ENCODE results near the gene SYT1. TPM values are rescaled to one million over a fixed set of nuclear protein-coding genes. Genes with fewer than 3 reads are reported as not detected.

The SYT1 gene
- total and polyA plus RNA-seq, 9 donors, result 0.45 to 18.3 (median 9.7) TPM

DNA sequence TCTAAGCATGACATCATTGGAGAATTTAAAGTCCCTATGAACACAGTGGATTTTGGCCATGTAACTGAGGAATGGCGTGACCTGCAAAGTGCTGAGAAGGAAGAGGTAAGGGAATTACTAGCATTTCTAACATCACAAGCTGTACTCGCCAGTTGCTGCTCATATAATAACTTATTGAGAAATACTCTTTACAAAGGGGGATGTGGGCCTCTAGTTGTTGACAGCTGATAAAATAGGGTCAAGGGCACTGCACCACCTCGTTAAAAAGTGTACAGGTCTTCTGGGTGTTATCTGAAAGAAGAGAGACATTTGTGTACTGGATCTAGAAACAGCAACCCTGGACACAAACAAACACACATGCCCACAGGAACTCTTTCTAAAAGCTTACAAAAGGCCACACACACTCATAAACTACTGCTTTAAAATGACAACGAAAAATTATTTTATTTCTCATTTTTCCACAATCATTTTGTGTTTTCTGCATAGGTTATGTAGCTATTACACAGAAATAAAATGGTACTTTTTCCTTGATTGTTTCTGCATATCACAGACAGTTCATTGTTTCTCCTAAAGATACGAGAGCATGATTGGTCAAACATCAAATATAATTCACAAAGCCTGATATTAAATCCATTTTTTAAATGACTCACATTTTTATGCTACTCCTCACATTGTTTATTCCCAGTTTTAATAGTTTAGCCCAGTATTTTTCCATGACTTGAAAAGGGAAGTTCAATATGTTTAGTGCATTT is 435.0 kb downstream of the SYT1 start:
- no peaks in the 10 kb centered on the region for H3K4me1 ChIP-seq (ENCODE audit: insufficient read depth)
- H3K27me3 ChIP-seq, result no peaks in the 10 kb centered on the region
- no peak overlapping the region for H3K27ac ChIP-seq
- intact Hi-C loops (cut with DNase I), result no loop called here
- no peaks in the 10 kb centered on the region for H3K36me3 ChIP-seq
- WGBS, 3 donors, result 66 to 71% (median 67%) methylated on average over 5 of the region's 5 CpGs
- no peaks in the 10 kb centered on the region for H3K9me3 ChIP-seq
- TF ChIP-seq CTCF (IDR thresholded peaks at IDR 0.05) (no peak), EP300 (IDR thresholded peaks at IDR 0.05) (no peak)
- DNase-seq, result no peak
- H3K4me3 ChIP-seq, result no peak overlapping the region

- no peak overlapping the region for H3K27ac ChIP-seq
- H3K36me3 ChIP-seq, result no peaks in the 10 kb centered on the region
- no peaks in the 10 kb centered on the region for H3K9me3 ChIP-seq
- no peaks in the 10 kb centered on the region for H3K4me1 ChIP-seq (ENCODE audit: insufficient read depth)
- H3K4me3 ChIP-seq, result no peak overlapping the region
- no peaks in the 10 kb centered on the region for H3K27me3 ChIP-seq
- no peak for DNase-seq
- intact Hi-C loops (cut with DNase I), result no loop called here
- WGBS, 3 donors, result 95 to 97% (median 95%) methylated on average over 5 of the region's 5 CpGs
- TF ChIP-seq CTCF (IDR thresholded peaks at IDR 0.05), result no peak
- TF ChIP-seq POLR2A (IDR thresholded peaks at IDR 0.05), result no peak
- no peak for TF ChIP-seq EP300 (IDR thresholded peaks at IDR 0.05)
These were observed 435.6 kb downstream of the SYT1 start for GRCh38 chr12:79300199-79300568.

- WGBS, 3 donors, result 78 to 81% (median 79%) methylated on average over 3 of the region's 3 CpGs
- Histone ChIP-seq H3K27ac (no peak overlapping the region), H3K36me3 (no peaks in the 10 kb centered on the region), H3K27me3 (no peaks in the 10 kb centered on the region), H3K4me3 (no peak overlapping the region), H3K9me3 (no peaks in the 10 kb centered on the region), H3K4me1 (ENCODE audit: insufficient read depth) (no peaks in the 10 kb centered on the region)
- TF ChIP-seq EP300 (IDR thresholded peaks at IDR 0.05) (no peak), CTCF (IDR thresholded peaks at IDR 0.05) (no peak), POLR2A (IDR thresholded peaks at IDR 0.05) (no peak)
- intact Hi-C loops (cut with DNase I), result no loop called here
- DNase-seq, result no peak
These were observed 436.6 kb downstream of the SYT1 start for GRCh38 chr12:79301181-79301580.

DNA sequence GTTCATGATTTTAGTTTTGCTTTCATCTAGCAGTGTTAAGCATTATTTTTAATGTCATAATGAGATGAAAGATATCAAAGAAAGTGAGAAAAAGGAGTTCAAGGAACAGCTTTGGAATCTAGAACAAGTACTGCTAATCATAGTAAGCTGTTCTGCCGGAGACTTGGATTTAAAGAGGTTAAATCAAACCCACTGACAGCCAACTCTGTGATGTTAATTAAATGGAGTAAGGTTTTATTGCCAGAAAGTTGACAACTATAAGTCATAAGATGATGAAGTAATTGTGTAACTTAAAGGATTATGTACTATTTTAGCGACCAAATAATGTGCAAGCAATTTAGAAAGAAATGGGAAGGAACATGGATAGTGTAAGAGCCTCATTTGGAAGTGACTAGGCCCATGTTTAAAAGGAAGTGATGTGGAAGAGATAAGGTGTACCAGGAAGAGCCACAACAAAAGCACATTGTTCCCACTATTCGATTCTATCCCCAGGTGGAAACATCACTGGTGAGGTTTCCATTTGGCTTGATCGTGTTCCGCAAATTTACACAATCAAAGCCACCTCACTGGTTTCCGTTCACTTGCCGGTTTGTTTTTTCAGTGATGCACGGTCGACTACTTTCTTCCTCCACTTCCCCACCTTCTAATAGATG is 437.7 kb downstream of the SYT1 start:
- Histone ChIP-seq H3K4me1 (ENCODE audit: insufficient read depth) (no peaks in the 10 kb centered on the region), H3K27ac (no peak overlapping the region)

More for the DNA sequence above, 437.7 kb downstream of the SYT1 start:
- no peaks in the 10 kb centered on the region for H3K36me3 ChIP-seq
- no peaks in the 10 kb centered on the region for H3K27me3 ChIP-seq
- WGBS, 3 donors, result 75 to 79% (median 79%) methylated on average over 9 of the region's 9 CpGs
- no peak overlapping the region for H3K4me3 ChIP-seq
- no peak for TF ChIP-seq CTCF (IDR thresholded peaks at IDR 0.05)
- no peak for TF ChIP-seq EP300 (IDR thresholded peaks at IDR 0.05)
- no peak for TF ChIP-seq POLR2A (IDR thresholded peaks at IDR 0.05)
- intact Hi-C loops (cut with DNase I), result no loop called here
- DNase-seq, result peak in 1 of 5 donors; percentile 15
- no peaks in the 10 kb centered on the region for H3K9me3 ChIP-seq
